ENCODE measurements around the gene IL17RE. TPM values are rescaled to one million over a fixed set of nuclear protein-coding genes. Genes with fewer than 3 reads are reported as not detected.

Gene IL17RE
- total and polyA plus RNA-seq, 9 of the 15 experiments (the other 6 are each of a cell fraction or from before 2014, with no cell fraction given) = 0.32 to 1.9 (median 0.51) TPM; not detected in 4

- TF ChIP-seq, protein P1, sequence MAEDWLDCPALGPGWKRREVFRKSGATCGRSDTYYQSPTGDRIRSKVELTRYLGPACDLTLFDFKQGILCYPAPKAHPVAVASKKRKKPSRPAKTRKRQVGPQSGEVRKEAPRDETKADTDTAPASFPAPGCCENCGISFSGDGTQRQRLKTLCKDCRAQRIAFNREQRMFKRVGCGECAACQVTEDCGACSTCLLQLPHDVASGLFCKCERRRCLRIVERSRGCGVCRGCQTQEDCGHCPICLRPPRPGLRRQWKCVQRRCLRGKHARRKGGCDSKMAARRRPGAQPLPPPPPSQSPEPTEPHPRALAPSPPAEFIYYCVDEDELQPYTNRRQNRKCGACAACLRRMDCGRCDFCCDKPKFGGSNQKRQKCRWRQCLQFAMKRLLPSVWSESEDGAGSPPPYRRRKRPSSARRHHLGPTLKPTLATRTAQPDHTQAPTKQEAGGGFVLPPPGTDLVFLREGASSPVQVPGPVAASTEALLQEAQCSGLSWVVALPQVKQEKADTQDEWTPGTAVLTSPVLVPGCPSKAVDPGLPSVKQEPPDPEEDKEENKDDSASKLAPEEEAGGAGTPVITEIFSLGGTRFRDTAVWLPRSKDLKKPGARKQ (CRISPR knock-in tag; IDR thresholded peaks at IDR 0.05) = 0 out of 2 replicates have a peak, but pooled peaks have one; percentile 46
- TF ChIP-seq MAFF (IDR thresholded peaks at IDR 0.05; ENCODE audit: low read length) = no peak; the same call in 1 of the 2 replicates
- TF ChIP-seq ILF3 (IDR thresholded peaks at IDR 0.05; ENCODE audit: borderline replicate concordance) = no peak
- no peak for TF ChIP-seq ZNF449 (CRISPR knock-in tag; IDR thresholded peaks at IDR 0.05)
- TF ChIP-seq KDM5B (IDR thresholded peaks at IDR 0.05; ENCODE audit: insufficient replicate concordance, low read depth, low read length) = no peak
- TF ChIP-seq MYC (IDR thresholded peaks at IDR 0.05; ENCODE audit: low read depth, low read length) = no peak
- no peak for TF ChIP-seq MYC (CRISPR knock-in tag; IDR thresholded peaks at IDR 0.05; ENCODE audit: borderline replicate concordance, low read depth)
- no peak for TF ChIP-seq RBFOX2 (IDR thresholded peaks at IDR 0.05; ENCODE audit: low read depth, low read length)
- TF ChIP-seq ZBTB8A (IDR thresholded peaks at IDR 0.05; ENCODE audit: partially characterized antibody) = no peak
- TF ChIP-seq TEAD1 (CRISPR knock-in tag; IDR thresholded peaks at IDR 0.05) = peak; percentile 60 to 86; a peak in 2 of 4 replicates
- TF ChIP-seq TBL1XR1 (IDR thresholded peaks at IDR 0.05; ENCODE audit: low read length in 2 of 2) = peak in 1 of 2 experiments; percentile 46; a peak in 1 of 4 replicates
- TF ChIP-seq L3MBTL2 (IDR thresholded peaks at IDR 0.05) = peak; percentile 84
- TF ChIP-seq NCOA1 (IDR thresholded peaks at IDR 0.05; ENCODE audit: low read depth) = peak; percentile 20; the same call in 1 of the 2 replicates
- no peak for TF ChIP-seq E2F5 (CRISPR knock-in tag; IDR thresholded peaks at IDR 0.05)
- no peak for TF ChIP-seq OTX1 (CRISPR knock-in tag; IDR thresholded peaks at IDR 0.05)
- no peak for TF ChIP-seq PREB (CRISPR knock-in tag; IDR thresholded peaks at IDR 0.05)
- no peak for TF ChIP-seq ZNF134 (CRISPR knock-in tag; conservative IDR thresholded peaks at IDR 0.05)
- no peak for TF ChIP-seq ASH1L (IDR thresholded peaks at IDR 0.05; ENCODE audit: borderline replicate concordance, low read depth, partially characterized antibody)
- TF ChIP-seq ZNF253 (CRISPR knock-in tag; conservative IDR thresholded peaks at IDR 0.05) = no peak
- peak; percentile 68 for TF ChIP-seq CBFA2T2 (conservative IDR thresholded peaks at IDR 0.05)
- TF ChIP-seq BHLHE40 (IDR thresholded peaks at IDR 0.05; ENCODE audit: low read length) = 0 out of 2 replicates have a peak, but pooled peaks have one; percentile 21
- TF ChIP-seq GTF2F1 (IDR thresholded peaks at IDR 0.05; ENCODE audit: low read depth, low read length) = no peak
- no peak for TF ChIP-seq CEBPB (tag; IDR thresholded peaks at IDR 0.05)
- no peak for TF ChIP-seq SAFB (IDR thresholded peaks at IDR 0.05; ENCODE audit: borderline replicate concordance, low read depth, low read length)
Observed at GRCh38 chr3:9884555-9885165, 18.0 kb upstream of the IL17RE start (continued).

Data from K562 (cell line).